ENCODE data around the gene CORO7.

The CORO7 gene

DNA sequence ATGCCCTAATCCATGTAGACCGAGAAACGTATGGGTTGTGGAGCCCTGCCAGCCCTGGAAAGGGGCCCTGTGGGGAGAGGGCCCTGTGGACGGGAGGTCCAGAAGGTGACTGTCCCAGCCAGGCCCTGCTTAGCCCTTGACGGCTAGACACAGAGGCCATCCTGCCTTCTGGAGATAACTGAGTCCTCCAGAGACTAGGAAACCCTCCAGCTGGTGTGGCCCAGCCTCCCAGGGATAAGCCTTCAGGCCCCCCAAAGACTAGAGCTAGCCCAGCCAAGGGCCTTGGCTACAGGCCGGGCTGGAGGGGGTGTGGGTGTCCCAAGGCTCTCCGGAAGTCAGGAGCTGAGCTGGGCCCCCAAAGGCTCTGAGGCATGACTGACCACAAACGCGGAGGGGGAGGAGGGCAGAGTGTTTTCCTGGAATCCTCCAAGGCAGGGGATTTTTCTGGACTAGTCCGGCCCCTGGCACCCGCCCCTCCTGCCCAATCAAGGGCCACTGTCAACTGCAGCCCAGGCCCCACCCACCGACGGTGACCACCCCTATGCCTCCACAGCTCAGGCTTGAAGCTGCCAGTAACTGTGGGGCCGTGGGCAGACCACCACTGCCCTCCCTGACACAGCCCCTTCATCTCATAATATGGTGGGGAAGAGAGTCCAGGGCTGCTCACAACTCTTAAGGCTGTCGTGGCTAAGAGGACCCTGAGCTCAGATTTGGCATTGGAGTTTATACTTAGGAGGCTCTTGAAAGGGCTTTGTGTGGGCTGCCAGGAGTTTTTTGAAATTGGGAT, 45.6 kb downstream of the CORO7 start:
- TF ChIP-seq POLR2AphosphoS5 (IDR thresholded peaks at IDR 0.05; ENCODE audit: borderline replicate concordance, low read depth, low read length) (no peak), FOXP2 (optimal IDR thresholded peaks at IDR 0.05; ENCODE audit: control extremely low read depth, extremely low read length, insufficient read depth) (no peak)
- Histone ChIP-seq H3K9me3 (ENCODE audit: low read depth, low read length) (no peaks in the 10 kb centered on the region), H3K27ac (no peak overlapping the region), H3K9ac (ENCODE audit: insufficient read length) (no peak overlapping the region), H3K36me3 (ENCODE audit: insufficient read depth, low read length) (no peaks in the 10 kb centered on the region), H3K4me3 (no peak overlapping the region; the same call in 1 of the 2 replicates)
- no peak for DNase-seq (ENCODE audit: low read depth, low spot score)

- TF ChIP-seq FOXP2 (optimal IDR thresholded peaks at IDR 0.05; ENCODE audit: control extremely low read depth, extremely low read length, insufficient read depth) = no peak
- Histone ChIP-seq H3K4me3 (no peak overlapping the region), H3K9ac (ENCODE audit: insufficient read length) (no peak overlapping the region), H3K36me3 (ENCODE audit: insufficient read depth, low read length) (no peaks in the 10 kb centered on the region), H3K9me3 (ENCODE audit: low read depth, low read length) (no peaks in the 10 kb centered on the region), H3K27ac (no peak overlapping the region)
- DNase-seq (ENCODE audit: low read depth, low spot score) = no peak
Measured at GRCh38 chr16:4370151-4370550, 46.2 kb downstream of the CORO7 start.

DNA sequence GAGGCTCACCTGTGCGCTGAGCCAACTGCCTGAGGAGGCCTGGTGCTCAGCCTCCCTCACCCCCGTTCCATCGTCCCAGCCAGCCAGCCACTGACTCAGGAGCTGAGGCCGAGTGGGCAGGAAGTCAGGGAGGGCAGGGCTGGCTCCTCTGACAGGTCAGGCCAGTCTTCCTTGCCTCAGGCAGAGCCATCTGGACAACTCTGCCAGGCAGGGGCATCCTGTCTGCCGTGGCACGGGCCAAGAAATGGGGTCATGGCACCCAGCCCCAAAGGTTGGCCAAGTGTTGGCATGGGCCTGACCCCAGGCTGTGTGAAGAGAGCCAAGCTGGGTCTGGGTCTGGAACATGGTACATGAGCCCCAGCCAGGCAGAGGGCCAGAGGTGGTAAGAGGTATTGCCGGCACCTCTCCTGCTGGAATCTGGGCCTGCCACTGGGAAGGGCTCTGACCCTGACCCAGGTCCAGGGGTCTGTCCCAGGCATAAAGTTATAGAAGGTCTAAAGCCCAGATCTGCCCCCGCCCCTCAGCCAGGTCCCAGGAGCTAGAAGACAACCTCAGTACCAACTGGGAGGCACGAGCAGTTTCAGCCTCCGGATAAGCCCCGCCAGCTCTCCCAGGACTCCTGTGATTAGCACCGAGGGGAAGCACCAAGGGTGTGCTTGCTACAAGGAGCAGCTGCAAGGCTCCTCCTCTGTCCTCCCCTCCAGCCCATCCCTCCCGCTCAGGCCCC, 47.2 kb downstream of the CORO7 start:
- Histone ChIP-seq H3K9me3 (ENCODE audit: low read depth, low read length) (no peaks in the 10 kb centered on the region), H3K36me3 (ENCODE audit: insufficient read depth, low read length) (no peaks in the 10 kb centered on the region), H3K27ac (no peak overlapping the region), H3K4me3 (no peak overlapping the region), H3K9ac (ENCODE audit: insufficient read length) (no peak overlapping the region)
- no peak for TF ChIP-seq POLR2AphosphoS5 (IDR thresholded peaks at IDR 0.05; ENCODE audit: borderline replicate concordance, low read depth, low read length)
- TF ChIP-seq EZH2 (IDR thresholded peaks at IDR 0.05) = no peak
- no peak for TF ChIP-seq FOXP2 (optimal IDR thresholded peaks at IDR 0.05; ENCODE audit: control extremely low read depth, extremely low read length, insufficient read depth)
- no peak for DNase-seq (ENCODE audit: low read depth, low spot score)

DNA sequence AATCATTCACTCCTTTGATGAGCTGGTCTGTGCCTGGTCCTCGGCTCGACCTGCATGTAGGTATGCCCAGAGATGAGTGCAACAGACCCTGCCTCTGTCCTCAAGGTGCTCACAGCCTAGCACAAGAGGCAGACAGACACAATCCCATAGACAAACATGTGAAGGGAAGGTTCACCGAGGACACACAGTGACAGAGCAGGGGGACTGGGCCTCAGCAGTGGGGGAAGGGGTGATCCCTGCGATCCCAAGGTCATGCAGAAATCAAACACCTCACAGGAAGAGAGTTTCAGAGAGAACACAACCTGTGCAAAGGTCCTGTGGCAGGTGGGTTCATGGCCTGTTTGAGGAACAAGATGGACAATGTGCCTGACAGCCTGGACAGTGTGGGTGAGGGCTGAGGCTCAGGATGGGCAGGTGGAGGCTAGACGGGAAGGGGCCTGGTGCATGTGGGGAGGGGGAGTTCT, 49.0 kb downstream of the CORO7 start:
- DNase-seq (ENCODE audit: low read depth, low spot score) = no peak
- H3K4me3 ChIP-seq = no peak overlapping the region
- H3K36me3 ChIP-seq (ENCODE audit: insufficient read depth, low read length) = no peaks in the 10 kb centered on the region
- H3K27ac ChIP-seq = no peak overlapping the region
- H3K9ac ChIP-seq (ENCODE audit: insufficient read length) = no peak overlapping the region
- no peak for TF ChIP-seq FOXP2 (optimal IDR thresholded peaks at IDR 0.05; ENCODE audit: control extremely low read depth, extremely low read length, insufficient read depth)
- TF ChIP-seq POLR2AphosphoS5 (IDR thresholded peaks at IDR 0.05; ENCODE audit: borderline replicate concordance, low read depth, low read length) = no peak
- no peak for TF ChIP-seq EZH2 (IDR thresholded peaks at IDR 0.05)
- H3K9me3 ChIP-seq (ENCODE audit: low read depth, low read length) = no peaks in the 10 kb centered on the region

DNA sequence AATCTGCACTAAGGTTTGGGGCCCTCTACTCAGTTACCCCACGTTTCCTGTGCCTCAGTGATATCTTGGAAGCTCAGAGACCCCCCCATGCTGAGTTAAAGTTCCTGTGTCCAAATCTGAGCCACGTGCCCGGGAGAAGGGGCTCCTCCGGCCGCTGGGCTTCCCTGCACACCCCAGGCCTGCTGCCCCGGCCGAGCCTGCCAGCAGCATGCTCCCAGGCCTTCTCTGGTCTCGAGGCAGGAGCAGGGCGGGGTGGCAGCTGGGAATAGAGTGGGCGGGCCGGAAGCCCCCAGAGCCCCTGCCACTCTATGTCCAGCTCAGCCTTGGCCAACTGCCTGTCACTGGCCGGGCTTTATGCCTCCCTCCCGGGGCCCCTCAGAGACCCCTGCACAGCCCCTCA, 50.4 kb downstream of the CORO7 start:
- no peaks in the 10 kb centered on the region for H3K36me3 ChIP-seq (ENCODE audit: insufficient read depth, low read length)
- H3K9me3 ChIP-seq (ENCODE audit: low read depth, low read length) = no peaks in the 10 kb centered on the region
- H3K9ac ChIP-seq (ENCODE audit: insufficient read length) = no peak overlapping the region
- no peak overlapping the region for H3K27ac ChIP-seq
- no peak for DNase-seq (ENCODE audit: low read depth, low spot score)
- TF ChIP-seq POLR2AphosphoS5 (IDR thresholded peaks at IDR 0.05; ENCODE audit: borderline replicate concordance, low read depth, low read length) (no peak), FOXP2 (optimal IDR thresholded peaks at IDR 0.05; ENCODE audit: control extremely low read depth, extremely low read length, insufficient read depth) (no peak), EZH2 (IDR thresholded peaks at IDR 0.05) (no peak)
- no peak overlapping the region for H3K4me3 ChIP-seq

DNA sequence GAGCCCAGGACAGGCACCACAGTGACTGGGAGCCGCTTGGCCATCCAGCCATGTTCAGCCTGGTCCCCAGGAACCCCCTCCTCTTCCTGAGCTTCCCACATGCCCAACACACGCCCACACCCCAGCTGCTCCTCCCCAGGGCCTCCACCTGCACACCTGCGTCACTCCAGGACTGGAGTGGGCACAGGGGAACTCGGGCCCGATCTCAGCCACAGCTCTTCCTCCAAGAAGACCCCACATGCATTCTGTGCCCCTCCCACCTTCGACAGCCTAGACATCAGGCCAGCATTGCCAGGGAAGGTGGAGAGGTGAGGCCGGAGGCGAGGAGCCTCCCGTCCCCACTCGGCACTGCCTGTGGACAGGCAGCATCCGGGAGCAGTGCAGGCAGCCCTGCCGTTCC, 50.8 kb downstream of the CORO7 start:
- TF ChIP-seq POLR2AphosphoS5 (IDR thresholded peaks at IDR 0.05; ENCODE audit: borderline replicate concordance, low read depth, low read length) (no peak), EZH2 (IDR thresholded peaks at IDR 0.05) (no peak), FOXP2 (optimal IDR thresholded peaks at IDR 0.05; ENCODE audit: control extremely low read depth, extremely low read length, insufficient read depth) (no peak)
- no peak overlapping the region for H3K27ac ChIP-seq
- DNase-seq (ENCODE audit: low read depth, low spot score) = no peak
- H3K36me3 ChIP-seq (ENCODE audit: insufficient read depth, low read length) = no peaks in the 10 kb centered on the region
- no peak overlapping the region for H3K9ac ChIP-seq (ENCODE audit: insufficient read length)
- H3K9me3 ChIP-seq (ENCODE audit: low read depth, low read length) = no peaks in the 10 kb centered on the region
- H3K4me3 ChIP-seq = no peak overlapping the region

DNA sequence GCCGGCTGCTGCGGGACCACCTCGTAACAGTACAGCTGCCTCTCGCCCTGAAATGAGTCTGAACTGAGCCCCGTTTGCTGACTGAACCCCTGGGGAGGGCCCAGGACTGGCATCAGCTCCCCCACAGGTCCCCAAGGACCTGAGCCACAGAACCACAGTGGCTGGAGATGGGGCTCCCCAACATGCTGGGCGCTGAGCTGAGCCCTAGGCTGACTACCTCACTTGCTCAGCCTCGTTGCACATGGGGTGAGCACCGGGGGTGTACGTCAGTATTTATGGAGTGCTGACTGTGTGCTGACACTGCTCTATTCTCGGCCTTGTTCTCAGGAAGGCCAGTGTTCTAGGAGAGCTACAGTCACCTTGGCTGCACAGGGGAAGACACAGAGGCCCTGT, 51.4 kb downstream of the CORO7 start:
- TF ChIP-seq EZH2 (IDR thresholded peaks at IDR 0.05) (no peak), POLR2AphosphoS5 (IDR thresholded peaks at IDR 0.05; ENCODE audit: borderline replicate concordance, low read depth, low read length) (no peak), FOXP2 (optimal IDR thresholded peaks at IDR 0.05; ENCODE audit: control extremely low read depth, extremely low read length, insufficient read depth) (no peak)
- Histone ChIP-seq H3K4me3 (no peak overlapping the region), H3K36me3 (ENCODE audit: insufficient read depth, low read length) (no peaks in the 10 kb centered on the region), H3K9me3 (ENCODE audit: low read depth, low read length) (no peaks in the 10 kb centered on the region), H3K27ac (no peak overlapping the region), H3K9ac (ENCODE audit: insufficient read length) (no peak overlapping the region)
- no peak for DNase-seq (ENCODE audit: low read depth, low spot score)

GRCh38 chr16:4364196-4365013, 52.0 kb downstream of the CORO7 start:
- TF ChIP-seq POLR2AphosphoS5 (IDR thresholded peaks at IDR 0.05; ENCODE audit: borderline replicate concordance, low read depth, low read length) (no peak), EZH2 (IDR thresholded peaks at IDR 0.05) (no peak), FOXP2 (optimal IDR thresholded peaks at IDR 0.05; ENCODE audit: control extremely low read depth, extremely low read length, insufficient read depth) (no peak)
- no peak overlapping the region for H3K4me3 ChIP-seq
- H3K36me3 ChIP-seq (ENCODE audit: insufficient read depth, low read length) = no peaks in the 10 kb centered on the region
- no peak overlapping the region for H3K27ac ChIP-seq
- DNase-seq (ENCODE audit: low read depth, low spot score) = no peak
- H3K9me3 ChIP-seq (ENCODE audit: low read depth, low read length) = no peaks in the 10 kb centered on the region
- H3K9ac ChIP-seq (ENCODE audit: insufficient read length) = no peak overlapping the region

Data from SK-N-MC (cell line).